Stimulated activated CD8-positive, alpha-beta memory T cell treated with anti-CD3 and anti-CD28 coated beads, Interleukin-4, amount 100 ng/mL, for 48 hours (primary cell): ENCODE measurements around the gene ITIH5.
"Not testable (repeated sequence)": the region's sequence is repeated elsewhere in the genome, so short reads cannot be mapped to it uniquely, and the experiment has no call there.

Experiments used
- DNase-seq: peaks from one replicate; pipeline ENCODE4 v3.0.0-alpha.2; 2020

The ITIH5 gene

DNA sequence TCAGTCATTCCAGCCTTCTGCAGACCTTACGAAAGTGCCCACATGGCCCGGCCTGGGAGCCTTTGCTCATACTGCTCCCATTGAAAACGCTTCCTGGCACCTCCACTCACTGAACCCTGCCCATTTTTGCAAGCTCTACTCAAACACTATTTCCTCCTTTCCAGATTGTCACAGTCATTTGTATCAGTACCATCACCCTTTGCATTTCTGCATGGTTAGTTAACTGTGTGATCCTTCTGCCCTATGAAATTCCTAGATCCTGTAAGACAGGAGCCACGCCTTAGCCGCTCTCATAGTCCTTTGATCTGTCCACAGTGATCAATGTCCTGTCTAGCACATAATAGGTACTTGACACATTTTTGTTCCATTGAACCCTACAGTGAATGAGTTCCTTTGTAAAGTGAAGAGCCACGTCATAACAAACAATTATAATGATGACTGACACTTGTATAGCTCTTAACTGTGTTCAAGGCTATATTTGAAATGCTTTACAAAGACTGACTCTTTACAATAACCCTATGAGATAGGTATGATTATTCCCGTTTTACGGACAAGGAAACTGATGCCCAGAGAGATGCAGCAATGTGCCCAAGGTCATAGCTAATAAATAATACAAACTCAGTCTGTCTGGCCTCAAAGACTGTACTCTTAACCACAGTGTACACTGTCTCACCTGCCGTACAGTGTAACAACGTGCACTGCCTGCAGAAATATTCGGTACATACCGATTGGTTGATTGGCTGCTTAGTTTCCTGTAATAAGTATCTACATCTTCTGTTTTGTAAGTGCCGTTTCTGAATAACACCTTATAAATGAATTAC, 19.8 kb upstream of the ITIH5 start:
- DNase-seq = no peak

GRCh38 chr10:7680078-7680477, 13.3 kb upstream of the ITIH5 start:
- DNase-seq = not testable (repeated sequence)

GRCh38 chr10:7679256-7679655, 12.5 kb upstream of the ITIH5 start:
- no peak for DNase-seq

DNA sequence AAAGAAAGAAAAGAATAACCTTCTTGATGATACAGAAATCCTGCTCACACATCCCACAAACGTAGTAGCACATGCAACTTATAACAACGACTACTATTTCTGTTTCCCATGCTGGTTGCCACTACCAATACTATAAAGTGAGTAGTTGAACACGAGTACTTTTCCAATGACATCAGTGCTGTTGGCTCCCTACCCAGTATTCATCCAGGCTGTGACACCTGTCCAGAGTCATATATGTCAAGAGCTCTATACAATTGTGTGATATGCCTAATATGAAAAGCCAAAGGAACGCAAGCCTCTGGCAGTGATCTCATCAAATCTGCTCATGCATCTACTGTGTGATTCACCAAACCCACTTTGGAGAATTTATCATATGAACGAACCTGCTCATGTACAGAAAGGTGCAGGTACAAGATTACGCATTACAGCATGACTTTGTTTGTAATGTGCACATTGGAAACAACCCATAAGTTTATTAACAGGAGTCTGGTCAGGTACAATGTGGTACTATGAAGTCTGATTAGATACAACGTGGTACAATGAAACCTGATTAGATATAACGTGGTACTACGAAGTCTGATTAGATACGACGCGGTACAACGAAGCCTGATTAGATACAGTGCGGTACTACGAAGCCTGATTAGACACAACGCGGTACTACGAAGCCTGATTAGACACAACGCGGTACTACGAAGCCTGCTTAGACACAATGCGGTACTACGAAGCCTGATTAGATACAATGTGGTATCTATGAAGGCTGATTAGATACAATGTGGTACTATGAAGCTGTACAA, 5.8 kb upstream of the ITIH5 start:
- DNase-seq = no peak

GRCh38 chr10:7670157-7670556, 3.4 kb upstream of the ITIH5 start:
- DNase-seq = no peak

DNA sequence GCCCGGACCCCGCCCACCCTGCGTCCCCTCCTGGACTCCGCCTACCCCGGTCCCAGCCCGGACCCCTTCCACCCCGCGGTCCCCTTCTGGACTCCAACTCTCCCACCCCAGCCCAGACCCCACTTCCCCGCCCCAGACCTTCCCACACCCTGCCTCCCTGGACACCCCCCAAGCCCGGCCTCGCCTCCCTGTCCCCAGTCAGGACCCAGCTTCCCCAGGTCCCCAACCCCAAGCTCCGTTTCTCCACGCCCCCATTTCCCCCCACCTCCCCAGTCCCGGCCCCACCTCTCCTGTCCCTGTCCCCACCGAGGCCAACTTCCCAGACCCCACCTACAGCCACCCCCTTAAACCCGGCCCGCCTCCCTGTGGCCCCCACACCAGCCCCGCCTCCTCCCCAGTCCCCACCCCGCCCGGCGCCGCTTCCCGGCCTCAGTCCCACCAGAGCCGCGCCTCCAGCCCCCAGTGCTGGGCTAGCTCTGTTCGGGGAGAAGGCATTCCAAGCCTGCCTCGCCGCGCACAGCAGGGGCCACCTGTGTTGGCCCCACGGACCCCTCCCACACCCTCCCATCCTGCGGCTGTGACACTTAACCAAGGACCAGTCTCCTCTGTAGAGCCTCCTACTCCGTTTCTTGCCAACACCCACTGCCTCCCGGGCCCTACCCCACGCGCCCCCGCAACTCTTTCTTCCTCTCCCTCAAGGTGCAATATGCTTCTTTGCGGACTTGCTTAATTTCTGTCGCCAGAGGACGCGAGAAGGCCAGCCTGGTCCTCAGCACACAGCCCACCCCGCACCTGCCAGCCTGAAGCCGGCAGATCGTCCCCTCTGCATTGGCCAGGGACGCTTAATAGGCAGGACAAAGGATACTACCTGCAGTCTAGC, 736 bp upstream of the ITIH5 start:
- no peak for DNase-seq

DNA sequence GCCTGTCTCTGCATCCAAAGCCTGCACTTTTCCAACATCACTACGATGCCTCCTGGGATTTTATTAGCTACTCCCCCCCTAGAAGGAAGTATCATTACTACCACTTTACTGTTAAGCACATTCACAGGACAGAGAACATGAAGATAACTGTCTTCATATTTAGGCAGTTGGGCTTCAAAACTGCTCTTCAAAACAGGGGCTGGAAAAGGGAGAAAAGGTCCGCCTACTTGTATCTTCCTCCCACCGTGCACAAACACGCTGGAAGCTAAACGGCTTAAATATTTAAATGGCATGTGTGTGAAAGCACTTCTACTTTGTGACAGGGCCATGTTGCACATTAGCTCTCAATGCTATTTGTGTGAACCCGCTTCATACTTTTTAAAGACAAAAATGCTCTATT, 999 bp downstream of the ITIH5 start:
- DNase-seq = no peak

GRCh38 chr10:7664707-7665106, 2.1 kb downstream of the ITIH5 start:
- no peak for DNase-seq

GRCh38 chr10:7662522-7662921, 4.2 kb downstream of the ITIH5 start:
- DNase-seq = no peak

GRCh38 chr10:7659560-7659959, 7.2 kb downstream of the ITIH5 start:
- DNase-seq = no peak

GRCh38 chr10:7657552-7657951, 9.2 kb downstream of the ITIH5 start:
- DNase-seq = no peak

DNA sequence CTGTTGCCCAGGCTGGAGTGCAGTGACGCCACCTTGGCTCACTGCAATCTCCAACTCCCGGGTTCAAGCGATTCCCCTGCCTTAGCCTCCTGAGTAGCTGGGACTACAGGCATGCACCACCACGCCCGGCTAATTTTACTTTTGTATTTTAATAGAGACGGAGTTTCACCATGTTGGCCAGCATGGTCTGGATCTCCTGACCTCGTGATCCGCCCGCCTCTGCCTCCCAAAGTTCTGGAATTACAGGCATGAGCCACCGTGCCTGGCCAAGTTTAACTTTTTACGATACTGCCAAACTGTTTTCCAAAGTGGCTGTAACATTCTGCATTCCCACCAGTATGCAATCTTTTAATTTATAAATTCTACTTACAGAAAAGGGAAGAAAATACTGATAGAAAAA, 9.7 kb downstream of the ITIH5 start:
- not testable (repeated sequence) for DNase-seq

GRCh38 chr10:7651853-7652470, 14.8 kb downstream of the ITIH5 start:
- no peak for DNase-seq

DNA sequence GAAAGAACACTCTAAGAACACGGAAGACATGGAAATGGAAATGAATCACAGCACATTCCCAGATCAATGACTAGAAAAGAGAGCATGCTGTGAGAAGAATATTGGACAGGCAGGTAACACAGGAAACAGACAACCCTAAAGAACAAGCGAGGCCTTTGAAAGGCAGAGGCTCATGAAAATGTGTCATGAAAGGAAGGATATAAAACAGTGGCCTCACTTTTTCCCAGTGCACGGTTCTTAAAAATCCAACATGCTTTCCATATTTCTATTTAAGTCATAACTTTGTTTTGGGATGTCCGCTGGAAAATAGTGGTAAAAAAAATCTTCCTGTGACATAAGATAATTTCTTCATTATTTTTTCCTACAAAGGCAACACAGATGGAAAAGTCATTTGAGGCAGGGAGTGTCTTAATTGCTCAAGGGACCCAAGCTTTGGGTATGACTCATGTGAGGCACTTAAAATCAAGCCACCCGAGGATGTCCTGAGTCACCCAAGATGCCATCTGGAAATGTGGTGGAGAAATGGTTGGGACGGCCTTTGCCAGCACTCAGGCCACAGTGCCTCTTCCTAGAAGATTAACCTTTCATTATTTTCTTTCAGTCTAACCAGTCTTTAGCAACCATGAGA, 17.0 kb downstream of the ITIH5 start:
- no peak for DNase-seq

DNA sequence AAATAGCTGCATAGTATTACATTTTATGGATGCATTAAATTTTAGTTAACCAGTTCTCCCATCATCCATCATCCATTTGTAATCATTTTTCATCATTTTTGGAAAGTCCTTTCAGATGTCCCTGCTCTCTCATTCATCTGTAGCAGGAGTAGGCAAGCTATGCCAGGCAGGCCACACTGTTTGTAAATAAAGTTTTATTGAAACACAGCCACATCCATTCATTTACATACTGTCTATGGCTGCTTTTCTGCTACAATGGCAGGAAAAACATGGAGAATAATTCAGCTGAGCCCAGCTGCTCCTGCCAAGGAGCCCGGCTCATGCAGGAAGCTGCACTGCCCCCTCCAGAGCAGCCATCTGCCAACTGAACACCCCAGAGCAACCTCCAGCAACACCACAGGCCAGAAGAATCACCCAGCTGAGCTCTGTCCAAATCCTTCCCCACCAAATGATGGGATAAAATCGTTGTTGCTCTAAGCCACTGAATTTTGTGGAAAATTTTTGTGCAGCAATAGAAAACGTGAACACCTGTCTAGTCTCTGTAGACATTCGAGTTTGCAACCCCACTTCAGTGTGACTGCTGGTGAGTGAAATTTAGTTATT, 19.6 kb downstream of the ITIH5 start:
- DNase-seq = no peak

- no peak for DNase-seq
Observed at GRCh38 chr10:7642491-7643011, 24.2 kb downstream of the ITIH5 start.

GRCh38 chr10:7635408-7636125, 31.2 kb downstream of the ITIH5 start:
- no peak for DNase-seq

- DNase-seq = no peak
Observed at GRCh38 chr10:7634142-7634894, 32.4 kb downstream of the ITIH5 start.

- no peak for DNase-seq
Observed at GRCh38 chr10:7626283-7626682, 40.5 kb downstream of the ITIH5 start.

DNA sequence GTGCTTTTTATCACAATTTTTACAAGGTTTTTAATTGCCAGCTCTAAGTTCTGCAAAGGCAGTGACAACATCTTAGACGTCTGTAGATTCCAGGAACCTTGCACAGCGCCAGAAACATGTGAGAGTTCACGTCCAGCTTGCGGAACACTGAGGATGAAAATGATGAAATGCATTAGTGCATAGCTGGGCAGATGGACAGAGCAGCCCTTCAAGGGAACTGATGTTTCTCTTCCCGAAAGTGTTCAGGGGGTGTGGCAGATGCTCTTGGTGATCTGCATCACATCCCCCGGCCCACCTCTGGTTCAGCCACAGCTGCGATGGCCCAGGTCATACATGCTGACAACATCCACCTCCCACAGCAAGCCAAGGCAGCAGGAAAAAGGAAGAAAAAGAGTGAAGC, 40.9 kb downstream of the ITIH5 start:
- no peak for DNase-seq
